ENCODE data around the gene DUSP12.
A peak's percentile ranks its signal among the peaks of the same experiment; 100 is the strongest.

Gene DUSP12

GRCh38 chr1:161749509-161750407 lies at the start of gene DUSP12:
TSS of gene DUSP12 (plus strand) at chr1:161749786. CDS start at chr1:161749802, 16 bp downstream.
- TF ChIP-seq JUND (IDR thresholded peaks at IDR 0.05; ENCODE audit: low read depth), result no peak
- in situ Hi-C loops (cut with HindIII; ENCODE audit: low pct_unique_long_range_greater_than_20kb, low sequenced_read_pairs), result no loop called here

GRCh38 chr1:161702250-161702649 lies 47.3 kb upstream of the DUSP12 start:
- no peak for TF ChIP-seq JUND (IDR thresholded peaks at IDR 0.05; ENCODE audit: low read depth)
- in situ Hi-C loops (cut with HindIII; ENCODE audit: low pct_unique_long_range_greater_than_20kb, low sequenced_read_pairs), result no loop called here
- no peak for DNase-seq (ENCODE audit: low read depth in 1 of 2, low spot score in 1 of 2)

More at GRCh38 chr1:161749509-161750407, at the start of gene DUSP12:
- peak; percentile 83 to 96 for DNase-seq (ENCODE audit: low read depth in 1 of 2, low spot score in 1 of 2)

- in situ Hi-C loops (cut with HindIII; ENCODE audit: low pct_unique_long_range_greater_than_20kb, low sequenced_read_pairs), result no loop called here
- no peak for TF ChIP-seq JUND (IDR thresholded peaks at IDR 0.05; ENCODE audit: low read depth)
- no peak for DNase-seq (ENCODE audit: low read depth in 1 of 2, low spot score in 1 of 2)
These were observed 44.0 kb upstream of the DUSP12 start for GRCh38 chr1:161705537-161705936.

DNA sequence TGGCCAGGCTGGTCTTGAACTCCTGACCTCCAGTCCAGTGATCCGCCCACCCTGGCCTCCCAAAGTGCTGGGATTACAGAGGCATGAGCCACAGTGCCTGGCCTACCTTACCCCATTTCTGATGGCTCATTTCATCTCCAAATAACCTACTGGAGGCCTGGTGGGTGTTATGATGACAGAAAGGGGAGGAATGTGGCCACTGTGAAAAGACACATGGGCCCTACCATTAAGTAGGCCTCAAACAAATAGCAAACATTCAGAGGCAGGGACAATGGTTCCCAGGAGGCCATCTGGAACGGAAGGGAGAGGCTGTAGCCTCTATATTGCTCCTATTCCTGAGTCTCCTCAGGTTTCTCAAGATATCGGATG lies 43.5 kb upstream of the DUSP12 start:
- no peak for DNase-seq (ENCODE audit: low read depth in 1 of 2, low spot score in 1 of 2)
- TF ChIP-seq JUND (IDR thresholded peaks at IDR 0.05; ENCODE audit: low read depth), result no peak
- in situ Hi-C loops (cut with HindIII; ENCODE audit: low pct_unique_long_range_greater_than_20kb, low sequenced_read_pairs), result no loop called here

DNA sequence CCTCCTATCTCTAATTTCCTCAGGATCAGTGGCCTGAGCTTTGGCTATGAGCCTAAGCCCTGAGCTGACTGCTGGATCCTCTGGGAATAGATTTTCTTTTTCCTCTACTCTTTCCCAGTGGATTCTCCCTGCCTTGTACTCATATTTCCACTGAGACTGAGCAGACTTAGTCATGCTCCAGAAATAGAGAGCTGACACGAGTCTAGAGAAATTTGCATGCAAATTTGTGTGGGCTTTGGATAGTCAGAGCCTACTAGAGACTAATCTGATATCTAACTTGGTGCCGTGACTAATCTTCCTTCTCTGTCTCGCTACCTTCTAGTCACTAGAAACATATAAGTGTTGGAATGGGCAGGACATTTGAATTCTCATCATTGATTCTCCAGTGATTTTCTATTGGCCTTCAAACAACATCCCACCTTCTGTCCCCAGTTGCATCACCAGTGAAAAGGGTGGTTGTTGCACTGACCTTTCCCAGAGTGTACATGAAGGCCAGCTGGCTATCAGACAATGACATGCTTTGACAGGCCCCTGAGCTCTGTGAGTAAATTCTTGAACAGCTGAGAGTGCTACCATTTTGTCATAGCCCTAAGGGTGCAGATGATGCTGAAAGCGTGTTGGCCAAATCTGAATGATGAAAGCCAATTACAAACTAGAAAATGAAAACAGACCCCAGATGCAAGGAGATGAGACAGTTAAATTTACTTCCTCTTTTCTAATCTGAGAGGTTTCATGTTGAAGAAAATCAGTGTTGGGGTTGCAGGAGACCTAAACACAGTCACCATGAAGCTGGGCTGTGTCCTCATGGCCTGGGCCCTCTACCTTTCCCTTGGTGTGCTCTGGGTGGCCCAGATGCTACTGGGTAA lies 42.9 kb upstream of the DUSP12 start, which contains the start of gene FCRLA:
FCRLA (plus strand) TSS at position 748 of the 866 bp plus-strand sequence; CDS start at position 784, 36 bp downstream.
- no peak for DNase-seq (ENCODE audit: low read depth in 1 of 2, low spot score in 1 of 2)
- in situ Hi-C loops (cut with HindIII; ENCODE audit: low pct_unique_long_range_greater_than_20kb, low sequenced_read_pairs), result no loop called here
- no peak for TF ChIP-seq JUND (IDR thresholded peaks at IDR 0.05; ENCODE audit: low read depth)

- no peak for DNase-seq (ENCODE audit: low read depth in 1 of 2, low spot score in 1 of 2)
- in situ Hi-C loops (cut with HindIII; ENCODE audit: low pct_unique_long_range_greater_than_20kb, low sequenced_read_pairs), result no loop called here
- TF ChIP-seq JUND (IDR thresholded peaks at IDR 0.05; ENCODE audit: low read depth), result no peak
These were observed 42.1 kb upstream of the DUSP12 start for GRCh38 chr1:161707503-161707902.

DNA sequence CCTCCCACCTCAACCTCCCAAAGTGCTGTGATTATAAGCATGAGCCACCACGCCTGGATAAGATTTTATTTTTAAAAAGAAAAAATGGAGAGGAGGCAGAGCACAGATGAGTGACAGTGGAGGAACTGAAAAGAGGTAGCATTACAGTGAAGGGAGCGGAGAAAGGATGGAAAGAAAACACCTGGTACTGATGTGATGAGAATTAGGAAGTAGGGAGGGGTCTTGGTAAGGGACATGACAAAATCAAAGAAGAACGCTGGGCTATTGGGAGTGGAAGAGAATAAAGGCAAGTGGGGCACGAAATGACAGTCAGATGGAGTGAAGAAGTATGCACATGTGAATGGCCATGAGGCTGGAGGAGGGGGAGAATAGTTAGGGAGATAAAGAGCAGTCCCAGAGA lies 40.2 kb upstream of the DUSP12 start:
- no peak for DNase-seq (ENCODE audit: low read depth in 1 of 2, low spot score in 1 of 2)
- TF ChIP-seq JUND (IDR thresholded peaks at IDR 0.05; ENCODE audit: low read depth), result no peak
- in situ Hi-C loops (cut with HindIII; ENCODE audit: low pct_unique_long_range_greater_than_20kb, low sequenced_read_pairs), result no loop called here

- in situ Hi-C loops (cut with HindIII; ENCODE audit: low pct_unique_long_range_greater_than_20kb, low sequenced_read_pairs), result no loop called here
- TF ChIP-seq JUND (IDR thresholded peaks at IDR 0.05; ENCODE audit: low read depth), result no peak
- DNase-seq (ENCODE audit: low read depth in 1 of 2, low spot score in 1 of 2), result no peak
These were observed 39.0 kb upstream of the DUSP12 start for GRCh38 chr1:161710560-161710959.

DNA sequence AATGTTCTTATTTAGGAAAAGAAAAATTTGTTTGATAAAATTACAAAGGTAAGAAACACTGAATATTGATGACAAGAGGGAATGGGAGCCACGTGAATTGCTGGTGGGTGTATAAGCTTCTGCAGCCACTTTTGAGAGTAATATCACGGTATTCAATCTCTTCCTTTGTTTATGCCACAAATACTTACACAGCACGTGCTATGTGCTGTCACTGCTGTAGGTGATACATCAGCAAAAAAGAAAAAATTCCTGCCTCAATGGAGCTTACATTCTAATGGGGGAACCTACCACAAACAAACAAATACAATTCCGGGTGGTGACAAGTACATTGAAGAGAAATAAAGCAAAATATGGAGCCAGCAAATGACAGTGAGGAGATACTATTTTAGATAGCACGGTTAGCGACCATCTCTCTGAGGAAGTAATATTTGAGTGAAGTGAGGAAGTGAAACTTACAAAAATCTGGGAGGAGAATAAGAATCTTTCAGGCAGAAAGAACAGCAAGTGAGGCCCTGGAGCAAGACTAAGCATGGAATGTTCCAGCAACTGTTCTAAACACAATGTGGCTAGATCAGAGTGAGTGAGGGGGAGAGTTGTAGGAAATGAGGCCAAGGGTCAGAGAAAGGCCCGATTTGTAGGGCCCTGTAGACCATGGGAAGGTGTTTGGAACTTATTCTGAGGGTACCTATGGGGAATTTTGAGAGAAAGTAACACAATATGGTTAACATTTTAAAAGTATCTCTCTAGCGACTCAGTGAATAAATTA lies 30.8 kb upstream of the DUSP12 start:
- no peak for DNase-seq (ENCODE audit: low read depth in 1 of 2, low spot score in 1 of 2)
- in situ Hi-C loops (cut with HindIII; ENCODE audit: low pct_unique_long_range_greater_than_20kb, low sequenced_read_pairs), result no loop called here
- TF ChIP-seq JUND (IDR thresholded peaks at IDR 0.05; ENCODE audit: low read depth), result no peak

GRCh38 chr1:161719325-161719611 lies 30.3 kb upstream of the DUSP12 start:
- no peak for TF ChIP-seq JUND (IDR thresholded peaks at IDR 0.05; ENCODE audit: low read depth)
- DNase-seq (ENCODE audit: low read depth in 1 of 2, low spot score in 1 of 2), result no peak
- in situ Hi-C loops (cut with HindIII; ENCODE audit: low pct_unique_long_range_greater_than_20kb, low sequenced_read_pairs), result no loop called here

DNA sequence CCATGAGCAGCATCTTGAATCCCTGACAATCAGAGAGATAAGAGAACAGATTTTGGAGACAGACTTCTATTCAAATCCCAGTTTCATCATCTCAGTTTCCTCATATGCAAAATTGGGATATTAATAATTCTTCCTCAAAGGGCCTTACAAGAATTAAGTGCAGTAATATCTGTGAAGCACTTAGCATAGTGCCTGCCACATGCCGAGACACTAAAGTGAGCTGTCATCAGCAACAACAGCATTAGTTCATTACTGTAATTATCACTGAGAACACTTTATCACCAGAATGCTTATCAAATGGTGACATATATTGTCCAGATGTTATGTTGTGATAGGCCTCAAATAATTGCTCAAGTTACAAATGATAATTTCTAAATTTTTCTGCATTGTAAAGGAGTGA lies 29.2 kb upstream of the DUSP12 start:
- in situ Hi-C loops (cut with HindIII; ENCODE audit: low pct_unique_long_range_greater_than_20kb, low sequenced_read_pairs), result no loop called here
- no peak for TF ChIP-seq JUND (IDR thresholded peaks at IDR 0.05; ENCODE audit: low read depth)
- DNase-seq (ENCODE audit: low read depth in 1 of 2, low spot score in 1 of 2), result no peak

- in situ Hi-C loops (cut with HindIII; ENCODE audit: low pct_unique_long_range_greater_than_20kb, low sequenced_read_pairs), result no loop called here
- no peak for DNase-seq (ENCODE audit: low read depth in 1 of 2, low spot score in 1 of 2)
- TF ChIP-seq JUND (IDR thresholded peaks at IDR 0.05; ENCODE audit: low read depth), result no peak
These were observed 28.4 kb upstream of the DUSP12 start, which contains the start of gene FCRLB for GRCh38 chr1:161720956-161721737. TSS of gene FCRLB (plus strand) at chr1:161721544. CDS start at chr1:161722673, 1,129 bp downstream.

Data from T47D (cell line).